HUES48 (cell line): ENCODE results near the gene MAPRE2.

Experiments
- H3K27ac ChIP-seq: one replicate; pipeline ENCODE4 v1.7.0; 2013; ENCODE audit warnings: low read depth, low read length, inconsistent platforms
- H3K27me3 ChIP-seq: 2 replicates; pipeline ENCODE4 v1.6.1; 2013; ENCODE audit warnings: mild to moderate bottlenecking, low read length; ENCODE audit not compliant: control insufficient read depth, insufficient read depth
- H3K36me3 ChIP-seq: 2 replicates; pipeline ENCODE4 v1.6.1; 2013; ENCODE audit warnings: low read length; ENCODE audit not compliant: control insufficient read depth, insufficient read depth
- H3K4me1 ChIP-seq: 2 replicates; pipeline ENCODE4 v1.6.1; 2013; ENCODE audit warnings: mild to moderate bottlenecking, low read length; ENCODE audit not compliant: control insufficient read depth, insufficient read depth
- H3K4me3 ChIP-seq: 2 replicates; pipeline ENCODE4 v1.5.1; 2013; ENCODE audit warnings: mild to moderate bottlenecking, low read depth, low read length
- H3K9ac ChIP-seq: 2 replicates; pipeline ENCODE4 v1.6.1; 2013; ENCODE audit warnings: mild to moderate bottlenecking, low read depth, low read length, moderate library complexity
- H3K9me3 ChIP-seq: 2 replicates; pipeline ENCODE4 v1.6.1; 2013; ENCODE audit warnings: low read length; ENCODE audit not compliant: control insufficient read depth, insufficient read depth

MAPRE2 gene

DNA sequence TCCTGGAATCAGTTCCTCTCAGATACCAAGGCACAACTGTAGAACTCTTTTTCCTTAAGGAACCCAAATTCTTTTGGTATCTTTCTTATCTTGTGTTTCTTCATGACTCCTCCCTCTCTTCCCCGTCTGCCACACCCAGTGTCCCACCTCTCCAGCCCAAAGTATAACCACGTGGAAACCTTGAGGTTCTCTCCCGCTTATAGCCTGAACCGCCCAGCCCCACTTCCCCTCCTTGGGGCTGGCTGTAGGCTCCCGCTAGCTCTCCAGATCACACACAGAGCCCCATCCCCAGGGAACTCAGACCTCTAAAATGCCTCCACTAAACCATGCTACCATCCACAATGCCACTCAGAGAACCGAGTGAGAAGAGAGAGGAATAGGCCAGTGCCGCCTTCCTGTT lies 87.5 kb downstream of the MAPRE2 start:
- no peaks in the 10 kb centered on the region for H3K4me1 ChIP-seq
- no peak overlapping the region for H3K9ac ChIP-seq
- no peaks in the 10 kb centered on the region for H3K9me3 ChIP-seq
- H3K27ac ChIP-seq = no peak overlapping the region
- H3K4me3 ChIP-seq = no peak overlapping the region
- no peaks in the 10 kb centered on the region for H3K27me3 ChIP-seq
- H3K36me3 ChIP-seq = peaks cover 24% of the 10 kb centered on the region

GRCh38 chr18:35130236-35130635 lies 89.0 kb downstream of the MAPRE2 start:
- Histone ChIP-seq H3K9me3 (no peaks in the 10 kb centered on the region), H3K4me1 (peaks cover 5% of the 10 kb centered on the region; the same call in 1 of the 2 replicates), H3K9ac (no peak overlapping the region), H3K36me3 (peaks cover 28% of the 10 kb centered on the region), H3K4me3 (no peak overlapping the region), H3K27ac (no peak overlapping the region), H3K27me3 (no peaks in the 10 kb centered on the region)

GRCh38 chr18:35131387-35132020 lies 90.3 kb downstream of the MAPRE2 start:
- no peak overlapping the region for H3K9ac ChIP-seq
- H3K4me1 ChIP-seq = peaks cover 6% of the 10 kb centered on the region; the same call in 1 of the 2 replicates
- H3K4me3 ChIP-seq = no peak overlapping the region
- no peak overlapping the region for H3K27ac ChIP-seq
- H3K27me3 ChIP-seq = no peaks in the 10 kb centered on the region
- H3K36me3 ChIP-seq = peaks cover 29% of the 10 kb centered on the region
- no peaks in the 10 kb centered on the region for H3K9me3 ChIP-seq

- Histone ChIP-seq H3K9ac (no peak overlapping the region), H3K4me1 (peaks cover 6% of the 10 kb centered on the region; the same call in 1 of the 2 replicates), H3K4me3 (no peak overlapping the region), H3K36me3 (peaks cover 31% of the 10 kb centered on the region), H3K27ac (no peak overlapping the region), H3K27me3 (no peaks in the 10 kb centered on the region), H3K9me3 (no peaks in the 10 kb centered on the region)
Measured at GRCh38 chr18:35132021-35132902, 91.0 kb downstream of the MAPRE2 start.

DNA sequence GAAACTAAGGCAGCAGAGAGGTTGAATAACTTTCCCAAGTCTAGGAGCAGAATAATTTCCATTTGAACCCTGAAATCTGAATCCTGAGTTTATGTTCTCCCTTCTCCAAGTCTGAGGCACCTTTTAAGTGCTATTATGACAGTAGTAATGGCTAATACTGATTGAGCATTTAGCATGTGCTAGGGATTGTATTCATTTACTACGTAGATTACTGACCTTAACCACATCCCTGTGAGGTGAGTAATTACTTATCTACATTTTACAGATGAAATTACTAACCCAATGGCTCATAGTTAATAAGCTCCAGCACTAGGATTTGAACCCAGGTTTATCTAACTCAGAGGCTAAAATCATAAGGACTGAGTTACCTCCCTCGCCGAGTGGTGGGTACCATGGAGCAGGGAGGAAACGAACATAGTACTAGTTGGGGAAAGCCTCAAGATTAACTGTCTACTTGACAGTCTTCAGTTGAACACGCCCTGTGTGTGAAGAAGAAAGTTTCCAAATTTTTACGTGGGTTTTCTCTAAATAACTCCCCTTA lies 93.0 kb downstream of the MAPRE2 start:
- H3K4me3 ChIP-seq = no peak overlapping the region
- H3K36me3 ChIP-seq = peaks cover 27% of the 10 kb centered on the region

DNA sequence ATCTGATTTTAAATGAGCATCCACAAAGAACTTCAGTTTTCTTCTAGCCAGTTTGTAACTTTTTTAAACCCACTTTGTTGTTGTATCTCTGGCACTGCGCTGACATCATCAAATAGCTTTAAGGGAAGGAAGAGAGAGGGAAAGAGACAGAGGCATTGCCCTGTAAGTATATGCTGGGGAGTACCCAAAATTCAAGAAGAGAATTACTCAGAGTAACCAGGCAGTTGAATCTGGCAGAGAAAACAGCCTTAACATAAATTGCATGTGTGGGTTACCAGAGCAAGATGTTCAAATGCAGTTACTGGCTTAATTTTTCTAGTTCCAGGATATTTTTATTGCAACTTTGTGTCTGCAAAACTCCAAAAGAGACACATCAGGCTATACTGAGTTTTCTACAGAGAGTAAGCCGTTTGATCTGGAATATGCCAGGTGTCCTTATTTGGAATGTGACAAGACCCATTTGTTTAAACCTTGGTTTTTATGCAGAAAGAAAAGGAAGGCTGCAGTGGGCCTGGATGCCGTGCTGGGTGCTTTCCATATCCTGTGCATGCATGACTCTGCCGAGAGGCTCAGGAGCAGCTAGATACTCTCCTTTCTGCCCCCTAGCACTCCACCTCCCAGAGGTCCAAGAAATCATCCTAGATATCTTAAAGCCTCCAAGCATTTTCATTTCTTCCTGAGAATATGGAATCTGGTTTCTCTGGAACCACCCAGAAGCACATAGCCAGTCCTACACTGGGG lies 93.7 kb downstream of the MAPRE2 start:
- Histone ChIP-seq H3K9ac (no peak overlapping the region), H3K27me3 (no peaks in the 10 kb centered on the region), H3K4me3 (no peak overlapping the region), H3K9me3 (no peaks in the 10 kb centered on the region), H3K27ac (no peak overlapping the region), H3K4me1 (peaks cover 6% of the 10 kb centered on the region; the same call in 1 of the 2 replicates), H3K36me3 (peaks cover 20% of the 10 kb centered on the region)

More for the DNA sequence above, 93.0 kb downstream of the MAPRE2 start:
- no peaks in the 10 kb centered on the region for H3K27me3 ChIP-seq
- H3K9ac ChIP-seq = no peak overlapping the region
- no peaks in the 10 kb centered on the region for H3K9me3 ChIP-seq
- peaks cover 6% of the 10 kb centered on the region; the same call in 1 of the 2 replicates for H3K4me1 ChIP-seq
- no peak overlapping the region for H3K27ac ChIP-seq

DNA sequence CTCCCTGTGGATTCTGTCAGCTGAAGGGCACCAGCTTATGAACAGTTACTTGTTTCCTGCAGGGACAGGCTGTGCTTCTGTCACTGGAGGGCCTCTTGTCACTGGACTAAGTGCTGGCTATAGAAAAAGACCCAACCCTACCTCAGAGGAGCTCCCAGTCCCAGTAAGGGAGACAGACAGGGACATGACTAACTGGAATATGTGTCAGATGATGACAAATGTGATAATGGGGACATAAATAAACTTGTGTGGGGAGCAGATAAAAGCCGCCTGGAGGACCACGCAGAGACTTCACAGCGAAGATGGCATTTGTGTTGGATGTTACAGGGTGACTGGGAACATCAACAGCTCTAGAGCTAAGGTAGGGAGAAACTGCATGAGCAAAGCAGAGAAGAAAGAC lies 95.0 kb downstream of the MAPRE2 start:
- H3K27ac ChIP-seq = no peak overlapping the region
- no peaks in the 10 kb centered on the region for H3K27me3 ChIP-seq
- no peak overlapping the region for H3K4me3 ChIP-seq
- no peak overlapping the region for H3K9ac ChIP-seq
- peaks cover 6% of the 10 kb centered on the region; the same call in 1 of the 2 replicates for H3K4me1 ChIP-seq
- no peaks in the 10 kb centered on the region for H3K9me3 ChIP-seq
- H3K36me3 ChIP-seq = peaks cover 28% of the 10 kb centered on the region

DNA sequence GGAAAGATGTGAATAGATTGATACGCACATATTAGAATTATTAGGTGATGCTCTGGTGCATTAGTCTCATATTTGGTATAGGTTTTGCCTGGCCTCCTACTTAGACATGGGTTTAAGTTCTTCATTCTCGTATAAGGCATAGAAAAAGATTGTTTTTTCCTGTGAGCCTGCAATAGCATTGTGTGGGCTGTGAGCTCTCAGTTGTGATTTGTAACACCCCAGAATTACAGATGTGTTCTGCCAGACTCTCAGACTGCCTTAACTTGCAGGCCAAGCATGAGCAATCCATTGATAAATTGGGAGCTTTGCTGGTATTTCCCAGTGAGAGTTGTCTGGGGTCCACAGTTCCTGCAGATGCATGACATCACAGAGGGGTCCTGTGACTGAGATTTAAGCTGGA lies 95.7 kb downstream of the MAPRE2 start:
- no peaks in the 10 kb centered on the region for H3K27me3 ChIP-seq
- H3K4me1 ChIP-seq = peaks cover 6% of the 10 kb centered on the region; the same call in 1 of the 2 replicates
- H3K4me3 ChIP-seq = no peak overlapping the region
- H3K36me3 ChIP-seq = peaks cover 27% of the 10 kb centered on the region
- H3K9ac ChIP-seq = no peak overlapping the region
- no peak overlapping the region for H3K27ac ChIP-seq
- no peaks in the 10 kb centered on the region for H3K9me3 ChIP-seq

- no peak overlapping the region for H3K9ac ChIP-seq
- H3K9me3 ChIP-seq = no peaks in the 10 kb centered on the region
- no peaks in the 10 kb centered on the region for H3K27me3 ChIP-seq
- no peak overlapping the region for H3K27ac ChIP-seq
- peaks cover 6% of the 10 kb centered on the region; the same call in 1 of the 2 replicates for H3K4me1 ChIP-seq
- H3K36me3 ChIP-seq = peaks cover 21% of the 10 kb centered on the region; the same call in 1 of the 2 replicates
- no peak overlapping the region for H3K4me3 ChIP-seq
Measured at GRCh38 chr18:35137632-35138031, 96.4 kb downstream of the MAPRE2 start.

DNA sequence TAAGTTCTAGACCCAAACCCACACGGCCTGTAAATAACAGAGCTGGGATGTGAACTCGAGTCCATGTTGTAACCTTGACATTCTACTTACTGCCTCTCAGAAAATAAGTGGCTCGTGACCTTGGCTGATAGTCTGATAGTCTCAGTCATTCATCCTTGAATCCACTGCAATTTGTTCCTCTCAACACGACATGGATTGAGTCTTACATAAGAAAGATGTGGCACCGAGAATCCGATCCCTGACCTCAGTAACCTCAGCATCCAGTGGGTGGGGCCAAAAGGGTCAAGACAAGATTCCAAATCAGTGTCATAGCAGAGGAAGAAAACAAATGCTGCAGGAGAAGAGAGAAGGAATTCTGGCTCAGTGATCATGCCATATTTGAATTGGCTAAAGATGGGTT lies 97.6 kb downstream of the MAPRE2 start:
- Histone ChIP-seq H3K9me3 (no peaks in the 10 kb centered on the region), H3K4me3 (no peak overlapping the region), H3K9ac (no peak overlapping the region), H3K36me3 (peaks cover 14% of the 10 kb centered on the region; the same call in 1 of the 2 replicates), H3K27ac (no peak overlapping the region), H3K27me3 (no peaks in the 10 kb centered on the region), H3K4me1 (peaks cover 8% of the 10 kb centered on the region; the same call in 1 of the 2 replicates)
